HG02759 (cell line): ENCODE results near the gene HERPUD1.
"Not testable (repeated sequence)": the region's sequence is repeated elsewhere in the genome, so short reads cannot be mapped to it uniquely, and the experiment has no call there.

Experiments
- ATAC-seq: cut with Tn5 transposase; IDR thresholded peaks from one replicate; pipeline ENCODE4 v1.9.1; 2021; ENCODE audit warnings: mild to moderate bottlenecking, moderate library complexity; ENCODE audit not compliant: unreplicated experiment

Gene HERPUD1, protein sequence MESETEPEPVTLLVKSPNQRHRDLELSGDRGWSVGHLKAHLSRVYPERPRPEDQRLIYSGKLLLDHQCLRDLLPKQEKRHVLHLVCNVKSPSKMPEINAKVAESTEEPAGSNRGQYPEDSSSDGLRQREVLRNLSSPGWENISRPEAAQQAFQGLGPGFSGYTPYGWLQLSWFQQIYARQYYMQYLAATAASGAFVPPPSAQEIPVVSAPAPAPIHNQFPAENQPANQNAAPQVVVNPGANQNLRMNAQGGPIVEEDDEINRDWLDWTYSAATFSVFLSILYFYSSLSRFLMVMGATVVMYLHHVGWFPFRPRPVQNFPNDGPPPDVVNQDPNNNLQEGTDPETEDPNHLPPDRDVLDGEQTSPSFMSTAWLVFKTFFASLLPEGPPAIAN

DNA sequence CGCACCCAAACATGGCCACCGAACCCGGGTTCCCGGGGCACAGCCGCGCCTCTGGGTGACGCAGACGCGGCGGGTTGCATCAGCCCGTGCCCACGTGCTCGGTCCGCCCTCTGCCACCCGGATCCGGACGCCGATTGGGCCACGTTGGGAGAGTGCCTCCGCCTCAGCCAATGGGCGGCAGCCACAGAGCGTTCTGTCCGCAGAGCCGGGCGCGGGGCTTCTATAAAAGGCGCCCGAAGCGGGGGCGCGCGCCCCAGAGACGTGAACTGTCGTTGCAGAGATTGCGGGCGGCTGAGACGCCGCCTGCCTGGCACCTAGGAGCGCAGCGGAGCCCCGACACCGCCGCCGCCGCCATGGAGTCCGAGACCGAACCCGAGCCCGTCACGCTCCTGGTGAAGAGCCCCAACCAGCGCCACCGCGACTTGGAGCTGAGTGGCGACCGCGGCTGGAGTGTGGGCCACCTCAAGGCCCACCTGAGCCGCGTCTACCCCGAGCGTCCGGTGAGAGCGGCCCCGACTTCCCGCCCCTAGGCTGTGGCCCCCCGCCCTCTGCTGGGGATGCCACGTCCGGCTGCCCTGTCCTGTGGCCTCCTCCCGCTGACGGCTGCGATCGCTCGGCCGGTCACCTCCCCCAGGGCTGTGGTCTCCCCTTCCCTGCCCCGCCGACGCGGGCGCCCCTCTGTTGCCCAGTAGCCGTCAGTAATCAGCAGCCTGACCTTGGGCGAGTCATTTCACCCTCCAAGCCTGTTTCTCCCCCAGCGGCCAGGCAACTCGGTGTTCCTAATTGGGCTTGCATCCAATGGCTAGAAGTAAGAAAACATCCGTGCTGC lies at the start of gene HERPUD1:
Gene HERPUD1 (plus strand): TSS at position 251 of the 829 bp plus-strand sequence. CDS start 103 bp downstream, at position 354.
- ATAC-seq = peak; percentile 90

DNA sequence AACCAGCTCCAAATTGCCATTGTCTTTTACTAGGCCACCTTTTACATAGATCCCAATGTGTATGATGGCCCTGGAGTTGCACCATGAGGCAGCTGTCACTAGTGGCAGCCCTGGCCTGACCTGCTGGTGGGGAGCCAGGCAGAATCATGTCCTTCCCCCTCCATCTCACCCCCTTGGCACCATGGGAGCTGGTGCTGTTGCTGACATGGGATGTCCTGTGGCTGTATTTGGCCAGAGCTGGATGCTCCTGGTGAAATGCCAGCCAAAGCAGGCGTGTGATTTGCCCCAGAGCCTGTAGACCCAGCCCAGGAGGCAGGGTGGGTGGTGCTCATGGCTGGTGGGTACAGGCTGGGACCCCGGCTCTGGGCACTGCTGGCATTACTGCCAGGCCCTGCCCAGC lies 48.4 kb upstream of the HERPUD1 start:
- ATAC-seq = no peak

DNA sequence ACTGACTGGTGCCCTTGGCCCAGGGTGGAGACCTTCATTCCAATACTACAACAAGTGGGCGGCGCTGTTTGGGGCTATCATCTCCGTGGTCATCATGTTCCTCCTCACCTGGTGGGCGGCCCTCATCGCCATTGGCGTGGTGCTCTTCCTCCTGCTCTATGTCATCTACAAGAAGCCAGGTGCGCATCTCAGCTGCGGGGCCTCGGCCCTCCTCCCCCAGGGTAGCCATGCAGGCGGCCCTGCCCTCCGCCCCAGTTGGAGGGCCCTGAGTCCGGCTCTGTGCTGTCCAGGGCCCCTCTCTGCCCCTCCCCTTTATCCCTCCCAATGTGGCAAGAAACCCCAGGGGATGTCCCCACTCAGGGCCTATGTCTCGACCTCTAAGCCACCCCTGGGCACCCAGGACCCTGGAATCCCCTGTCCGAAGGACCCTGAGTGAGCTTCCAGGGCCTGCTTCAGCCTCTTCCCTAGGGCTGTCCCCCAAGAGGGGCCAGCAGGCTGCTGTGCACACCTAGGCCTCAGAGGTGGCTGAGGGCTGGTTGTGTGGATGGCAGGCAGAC lies 47.8 kb upstream of the HERPUD1 start:
- no peak for ATAC-seq

DNA sequence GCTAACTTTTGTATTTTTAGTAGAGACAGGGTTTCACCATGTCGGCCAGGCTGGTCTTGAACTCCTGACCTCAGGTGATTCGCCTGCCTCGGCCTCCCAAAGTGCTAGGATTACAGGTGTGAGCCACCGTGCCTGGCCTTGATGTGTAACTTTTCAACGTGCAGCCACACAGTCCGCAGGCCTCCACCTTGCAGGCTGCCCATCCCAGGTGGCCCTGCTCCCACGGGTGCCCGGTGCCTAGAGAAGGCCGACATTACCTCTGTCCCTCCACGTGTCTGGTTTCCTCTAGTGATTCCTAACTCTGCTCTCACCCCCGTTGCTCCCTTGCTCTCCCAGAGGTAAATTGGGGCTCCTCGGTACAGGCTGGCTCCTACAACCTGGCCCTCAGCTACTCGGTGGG lies 47.0 kb upstream of the HERPUD1 start:
- ATAC-seq = not testable (repeated sequence)

DNA sequence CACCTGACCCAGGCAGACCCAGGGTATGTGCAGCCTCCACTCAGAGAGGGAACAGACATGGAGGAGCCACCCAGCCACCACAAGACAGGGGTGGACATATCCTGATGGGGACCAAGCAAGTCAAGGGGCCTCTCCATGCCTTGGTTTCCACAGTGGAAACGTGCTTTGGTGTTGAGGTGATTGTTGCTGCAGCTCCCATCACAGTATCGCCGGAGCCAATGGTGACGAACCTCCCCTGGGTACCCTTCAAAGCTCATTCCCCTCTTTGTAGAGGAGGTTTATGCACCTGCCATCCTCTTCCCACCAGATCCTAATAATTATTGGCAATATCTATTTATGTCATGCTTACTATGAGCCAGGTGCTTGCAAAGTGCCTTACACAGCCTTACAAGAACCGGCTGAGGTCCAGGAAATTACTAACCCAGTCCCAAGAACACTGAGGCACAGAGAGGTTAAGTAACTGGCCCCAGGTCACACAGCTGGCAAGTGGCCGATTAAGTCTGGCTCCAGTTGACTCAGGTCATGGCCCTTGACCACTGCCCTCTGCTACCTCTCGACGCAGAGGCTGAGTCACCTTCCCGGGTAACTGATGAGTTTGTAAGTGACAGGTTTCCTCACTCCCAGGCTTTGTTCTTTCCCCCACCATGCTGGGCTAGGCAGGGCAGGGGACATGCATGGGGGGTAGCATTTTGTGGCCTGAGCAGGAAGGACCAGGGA lies 46.3 kb upstream of the HERPUD1 start:
- no peak for ATAC-seq

DNA sequence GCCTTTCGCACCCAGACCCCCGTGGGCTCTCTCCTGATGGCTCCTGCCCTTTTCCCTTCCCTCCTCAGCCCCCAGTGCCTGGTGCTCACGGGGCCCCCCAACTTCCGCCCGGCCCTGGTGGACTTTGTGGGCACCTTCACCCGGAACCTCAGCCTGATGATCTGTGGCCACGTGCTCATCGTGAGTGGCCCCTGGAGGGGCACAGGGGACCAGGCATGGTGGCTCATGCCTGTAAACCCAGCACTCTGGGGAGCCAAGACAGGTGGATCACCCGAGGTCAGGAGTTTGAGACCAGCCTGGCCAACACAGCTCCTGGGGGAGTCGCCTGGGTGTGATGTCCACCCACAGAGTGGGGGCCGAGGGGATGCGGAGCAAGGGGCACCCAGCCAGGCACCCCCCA lies 45.6 kb upstream of the HERPUD1 start:
- no peak for ATAC-seq

DNA sequence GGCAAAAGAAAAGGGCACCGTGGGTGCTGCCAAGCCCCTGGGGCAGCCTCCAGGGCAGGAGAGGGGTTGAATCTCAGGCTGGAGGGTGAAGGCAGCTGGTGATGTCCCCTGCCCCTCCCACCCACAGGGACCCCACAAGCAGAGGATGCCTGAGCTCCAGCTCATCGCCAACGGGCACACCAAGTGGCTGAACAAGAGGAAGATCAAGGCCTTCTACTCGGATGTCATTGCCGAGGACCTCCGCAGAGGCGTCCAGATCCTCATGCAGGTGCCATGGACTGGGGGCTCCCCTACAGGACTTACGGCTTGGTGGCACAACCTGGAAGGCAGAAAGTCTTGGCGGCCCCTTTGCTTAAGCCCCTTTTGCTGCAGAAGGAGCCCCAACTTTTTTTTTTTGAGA lies 45.1 kb upstream of the HERPUD1 start:
- ATAC-seq = no peak

DNA sequence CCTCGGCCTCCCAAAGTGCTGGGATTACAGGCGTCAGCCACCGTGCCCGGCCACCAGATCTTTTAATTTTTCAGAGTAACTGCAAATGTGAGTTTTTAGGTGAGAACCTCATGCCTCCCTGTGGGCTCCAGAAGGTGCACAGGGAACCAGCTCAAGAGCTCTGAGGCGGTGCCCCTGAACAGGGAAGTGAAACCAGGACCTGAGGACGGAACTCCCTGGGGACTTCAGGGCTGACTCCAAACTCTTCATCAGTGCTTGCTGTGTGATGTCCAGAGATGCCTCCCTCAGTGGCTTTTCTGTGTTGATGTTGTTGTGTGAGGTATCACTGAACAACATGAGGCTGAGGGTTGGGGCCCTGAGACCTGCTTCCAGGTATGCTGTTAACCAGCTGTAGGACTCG lies 43.1 kb upstream of the HERPUD1 start:
- peak; percentile 84 for ATAC-seq

DNA sequence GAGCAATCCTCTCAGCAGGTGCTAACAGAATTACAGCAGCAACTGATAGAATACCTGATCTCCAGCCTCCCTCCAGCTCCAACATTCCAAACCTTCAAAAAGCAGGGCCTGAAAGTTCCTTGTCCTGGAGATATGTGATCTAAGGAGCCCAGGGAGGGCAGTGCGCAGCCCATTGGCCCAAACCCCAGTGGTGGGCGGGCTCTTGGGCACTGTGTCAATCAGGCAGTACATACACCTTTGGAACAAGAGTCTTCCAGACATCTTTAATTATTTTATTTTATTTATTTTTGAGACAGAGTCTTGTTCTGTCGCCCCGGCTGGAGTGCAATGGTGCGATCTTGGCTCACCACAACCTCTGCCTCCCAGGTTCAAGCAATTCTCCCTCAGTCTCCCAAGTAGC lies 42.7 kb upstream of the HERPUD1 start:
- ATAC-seq = peak; percentile 38

DNA sequence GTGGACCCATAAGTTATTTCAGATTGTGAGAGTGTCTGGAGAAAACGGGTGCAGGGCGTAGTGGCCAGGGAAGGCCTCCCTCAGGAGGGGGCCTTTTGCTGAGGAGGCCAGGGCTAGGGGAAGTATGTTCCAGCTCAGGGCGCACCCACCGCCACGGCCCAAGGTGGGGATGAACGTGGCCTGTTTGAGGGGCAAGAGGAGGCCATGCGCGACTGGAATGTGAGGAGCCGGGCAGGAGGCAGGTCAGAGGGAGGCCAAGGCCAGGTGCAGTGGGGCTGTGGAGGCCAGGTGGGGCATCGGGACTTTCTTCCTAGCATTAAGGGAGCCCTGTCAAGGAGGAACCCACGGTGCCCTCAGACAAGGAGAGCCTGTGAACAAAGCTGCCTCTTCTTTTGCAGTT lies 40.3 kb upstream of the HERPUD1 start:
- no peak for ATAC-seq

DNA sequence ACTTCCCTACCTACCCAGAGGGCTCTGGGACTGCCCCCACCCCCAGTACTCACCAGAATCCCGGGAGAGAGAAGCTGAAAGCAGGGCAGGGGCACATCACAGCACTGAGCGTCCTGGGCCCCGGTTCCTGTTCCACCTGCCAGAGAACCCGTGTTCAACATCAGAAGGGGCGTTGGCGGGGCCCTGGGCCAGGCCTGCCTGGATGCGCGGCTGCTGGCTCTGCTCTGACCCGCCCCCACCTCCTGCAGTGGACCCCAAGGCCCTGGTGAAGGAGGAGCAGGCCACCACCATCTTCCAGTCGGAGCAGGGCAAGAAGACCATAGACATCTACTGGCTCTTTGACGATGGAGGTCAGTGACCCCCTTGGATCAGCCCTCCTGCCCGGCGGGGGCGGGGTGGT lies 39.2 kb upstream of the HERPUD1 start:
- ATAC-seq = no peak

DNA sequence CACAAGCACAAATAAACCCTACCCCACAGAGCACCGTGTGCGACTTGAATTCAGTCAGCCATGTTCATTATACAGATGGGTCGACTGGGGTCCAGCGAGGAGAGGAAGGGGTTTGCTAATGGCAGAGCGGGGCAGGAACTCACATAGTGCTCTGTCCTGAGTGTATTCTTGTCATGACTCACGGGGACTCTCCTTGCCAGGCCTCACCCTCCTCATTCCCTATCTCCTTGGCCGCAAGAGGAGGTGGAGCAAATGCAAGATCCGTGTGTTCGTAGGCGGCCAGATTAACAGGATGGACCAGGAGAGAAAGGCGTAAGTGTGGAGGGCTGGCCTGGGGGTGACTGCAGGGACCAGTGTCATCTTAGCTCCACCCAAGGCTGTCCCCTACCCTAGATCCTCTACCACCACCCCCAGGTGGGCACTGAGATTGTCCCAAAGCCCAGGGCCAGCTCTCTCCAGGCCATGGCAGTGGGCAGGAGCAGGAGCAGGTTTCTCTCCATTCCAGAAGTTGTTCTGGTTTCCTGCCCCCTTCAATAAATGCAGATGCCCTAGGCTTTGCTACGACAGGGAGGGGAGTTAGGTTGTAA lies 37.5 kb upstream of the HERPUD1 start:
- ATAC-seq = no peak

DNA sequence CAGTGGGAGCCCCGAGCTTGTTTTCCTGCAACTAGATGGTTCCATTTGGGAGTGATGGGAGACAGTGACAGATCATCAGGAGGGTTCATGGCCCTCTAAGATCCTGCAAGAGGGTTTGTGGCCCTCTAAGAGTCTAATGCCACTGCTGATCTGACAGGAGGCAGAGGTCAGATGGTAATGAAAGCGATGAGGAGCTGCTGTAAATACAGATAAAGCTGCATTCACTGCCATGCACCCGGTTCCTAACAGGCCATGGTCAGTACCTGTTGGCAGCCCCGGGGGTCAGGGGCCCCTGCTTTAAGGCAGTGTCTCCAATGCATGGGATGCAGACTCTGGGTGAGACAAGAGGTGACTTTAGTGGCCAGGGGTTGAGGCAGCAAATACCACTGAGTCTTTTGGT lies 36.1 kb upstream of the HERPUD1 start:
- no peak for ATAC-seq

DNA sequence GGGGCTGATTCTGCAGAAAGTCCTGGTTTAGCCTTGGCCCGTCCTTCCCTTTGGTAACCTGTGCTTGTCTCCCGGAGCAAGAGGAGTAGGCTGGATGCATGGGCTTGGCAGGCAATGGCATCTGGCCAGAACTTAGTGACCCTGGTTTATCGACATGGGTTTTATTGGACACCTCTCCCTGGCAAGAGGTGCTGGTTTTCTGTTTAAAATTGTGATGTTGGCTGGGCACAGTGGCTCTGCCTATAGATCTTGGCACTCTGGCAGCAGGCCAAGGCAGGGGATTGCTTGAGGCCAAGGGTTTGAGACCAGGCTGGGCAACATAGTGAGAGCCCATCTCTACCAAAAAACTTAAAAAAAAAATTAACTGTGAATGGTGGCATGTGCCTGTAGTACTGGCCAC lies 35.7 kb upstream of the HERPUD1 start:
- ATAC-seq = no peak

DNA sequence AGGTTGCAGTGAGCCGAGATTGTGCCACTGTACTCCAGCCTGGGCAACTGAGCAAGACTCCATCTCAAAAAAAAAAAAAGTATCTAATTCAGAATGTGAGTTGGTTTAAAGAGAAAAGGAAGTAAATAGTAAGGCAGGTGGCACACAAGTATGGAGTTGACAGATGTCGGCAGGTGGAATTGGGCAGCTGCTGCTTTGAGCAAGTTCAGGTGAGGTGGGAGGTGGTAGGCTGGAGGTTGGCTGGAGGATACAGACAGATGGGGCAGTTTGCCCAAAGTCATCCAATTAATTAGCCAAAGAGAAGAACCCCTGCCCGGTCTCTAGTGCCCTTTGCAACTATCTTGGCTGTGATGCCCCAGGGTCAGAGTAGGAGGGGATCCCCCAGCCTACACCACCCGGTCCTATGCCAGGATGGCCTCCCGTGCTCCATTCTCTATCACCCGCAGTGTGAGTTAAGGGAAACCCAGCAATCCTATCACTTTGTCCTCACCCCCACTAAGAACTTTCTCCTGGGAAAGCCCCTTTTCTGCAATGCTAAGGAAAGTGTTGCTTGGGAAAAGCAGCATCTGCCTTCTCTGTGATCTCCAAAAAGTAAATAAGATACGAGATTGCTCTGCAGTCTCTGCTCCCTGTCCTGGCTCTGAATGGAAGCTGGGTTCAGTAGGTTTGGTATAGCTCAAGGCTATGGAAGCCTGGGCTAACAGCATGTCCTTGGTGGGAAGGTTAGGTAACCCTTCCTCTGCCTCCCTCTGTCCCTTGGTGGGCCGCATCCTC lies 34.7 kb upstream of the HERPUD1 start:
- no peak for ATAC-seq

DNA sequence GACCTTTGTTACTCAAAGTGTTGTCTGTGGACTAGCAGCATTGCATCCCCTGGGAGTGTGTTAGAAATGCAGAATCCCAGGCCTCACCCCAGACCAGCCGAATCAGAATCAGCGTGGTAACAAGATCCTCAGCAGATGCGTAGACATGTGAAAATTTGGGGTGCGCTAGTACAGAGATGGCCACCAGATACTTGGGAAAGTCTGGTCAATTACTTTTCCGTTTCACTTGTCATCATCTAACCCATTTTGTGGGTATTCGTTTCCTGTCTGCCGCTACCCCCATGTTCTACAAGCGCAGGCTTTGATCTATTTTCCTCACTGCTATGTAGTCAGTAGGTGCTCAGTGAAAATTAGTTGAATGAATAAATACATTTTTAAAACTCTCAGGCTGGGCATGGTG lies 33.1 kb upstream of the HERPUD1 start:
- ATAC-seq = peak; percentile 76

DNA sequence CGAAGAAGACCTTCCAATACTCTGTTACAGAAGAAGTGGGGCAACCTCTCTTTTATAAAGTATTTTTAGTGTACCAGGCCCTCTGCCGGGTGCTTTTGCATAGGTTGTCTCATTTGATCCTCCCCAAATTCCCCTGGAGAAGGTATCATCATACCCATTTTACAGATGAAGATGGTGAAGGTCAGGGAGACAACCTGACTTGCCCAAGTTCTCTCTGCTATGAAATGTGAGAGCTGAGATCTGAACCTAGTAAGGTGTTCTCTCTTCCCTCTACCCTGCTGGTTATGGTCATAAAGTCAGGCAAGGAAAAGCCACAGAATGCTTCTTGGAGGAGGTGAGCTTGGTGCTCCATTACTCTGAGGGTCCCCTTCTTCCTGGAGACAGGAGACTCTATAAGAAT lies 28.1 kb upstream of the HERPUD1 start:
- no peak for ATAC-seq

DNA sequence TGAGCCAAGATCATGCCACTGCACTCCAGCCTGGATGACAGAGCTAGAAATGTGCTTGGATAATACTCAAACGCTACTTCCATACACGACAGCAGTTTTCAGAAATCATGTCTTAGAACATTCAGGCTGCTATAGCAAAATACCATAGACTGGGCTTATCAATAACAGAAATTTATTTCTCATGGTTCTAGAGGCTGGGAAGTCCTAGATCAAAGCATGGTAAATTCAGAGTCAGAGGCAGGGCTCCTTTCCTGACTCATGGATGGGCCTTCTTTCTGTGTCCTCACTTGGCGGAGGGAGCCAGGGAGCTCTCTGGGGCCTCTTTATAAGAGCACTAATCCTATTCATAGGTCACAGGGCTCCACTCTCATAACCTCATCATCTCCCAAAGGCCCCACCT lies 24.5 kb upstream of the HERPUD1 start:
- ATAC-seq = no peak

DNA sequence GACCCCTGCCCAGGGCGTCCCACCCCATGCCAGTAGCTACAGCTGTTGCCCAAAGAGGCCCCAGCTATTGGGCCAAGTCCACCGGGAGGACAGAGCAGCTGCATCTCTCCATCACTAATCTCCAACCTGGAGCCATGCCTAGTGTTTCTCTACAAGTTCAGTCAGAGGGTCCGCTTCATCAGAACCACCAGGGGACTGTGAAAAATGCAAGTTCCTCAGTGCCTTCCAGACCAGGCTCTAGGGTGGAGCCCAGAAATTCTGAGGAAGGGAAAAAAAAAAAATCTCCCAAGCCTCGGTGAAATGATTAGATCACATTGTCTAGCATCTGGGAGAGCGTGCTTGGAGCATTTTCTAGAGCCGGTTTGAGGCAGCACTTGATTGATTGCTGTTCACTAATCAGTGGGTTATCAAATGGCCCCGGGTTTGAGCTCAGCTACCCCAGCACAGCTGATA lies 22.4 kb upstream of the HERPUD1 start:
- no peak for ATAC-seq

DNA sequence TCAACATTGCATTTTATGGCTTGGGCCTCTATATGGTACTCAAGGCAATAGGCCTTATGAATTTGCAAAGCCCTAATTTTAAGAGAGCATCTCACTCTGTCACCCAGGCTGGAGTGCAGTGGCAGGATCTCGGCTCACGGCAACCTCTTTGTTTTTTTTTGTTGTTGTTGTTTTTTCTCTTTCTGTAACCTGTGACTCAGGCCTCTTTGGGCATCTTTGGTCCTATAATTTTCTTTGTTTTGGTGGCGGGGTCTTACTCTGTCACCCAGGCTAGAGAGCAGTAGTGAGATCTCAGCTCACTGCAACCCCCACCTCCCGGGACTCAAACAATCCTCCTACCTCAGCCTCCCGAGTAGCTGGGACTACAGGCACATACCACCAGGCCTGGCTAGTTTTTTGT lies 21.8 kb upstream of the HERPUD1 start:
- ATAC-seq = no peak
